ENCODE data around the gene PTRH2. TPM values are rescaled to one million over a fixed set of nuclear protein-coding genes. Genes with fewer than 3 reads are reported as not detected.

Gene PTRH2
- polyA plus RNA-seq, 1 experiment = 56.1 TPM

DNA sequence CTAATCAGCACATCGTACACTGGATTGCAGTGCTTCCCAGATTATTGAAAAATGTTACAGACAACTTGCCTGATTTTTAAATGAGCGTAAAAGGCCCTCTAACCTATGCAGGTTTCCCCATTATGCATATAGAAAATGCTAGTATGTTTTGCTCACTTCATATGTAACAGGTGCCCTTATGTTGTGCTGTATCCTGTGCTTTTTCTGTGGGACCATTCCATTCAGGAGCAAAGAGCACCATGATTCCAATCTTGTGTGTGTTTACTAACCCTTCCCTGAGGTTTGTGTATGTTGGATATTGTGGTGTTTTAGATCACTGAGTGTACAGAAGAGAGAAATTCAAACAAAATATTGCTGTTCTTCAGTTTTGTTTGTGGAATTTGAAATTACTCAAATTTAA is 12.9 kb downstream of the PTRH2 start:
- DNase-seq (ENCODE audit: low read depth, low spot score) = no peak
- no peak for TF ChIP-seq CTCF (IDR thresholded peaks at IDR 0.05; ENCODE audit: low read depth, low read length)
- no peaks in the 10 kb centered on the region for H3K9me3 ChIP-seq (ENCODE audit: control insufficient read depth, insufficient read depth, low read length)
- ChIA-PET CTCF (no interaction called here), POLR2A (no interaction called here)
- H3K27ac ChIP-seq (ENCODE audit: low read depth, low read length) = no peak overlapping the region
- no peak overlapping the region for H3K4me3 ChIP-seq (ENCODE audit: low read depth, low read length)
- H3K27me3 ChIP-seq (ENCODE audit: control insufficient read depth, insufficient read depth, low read length) = no peaks in the 10 kb centered on the region

DNA sequence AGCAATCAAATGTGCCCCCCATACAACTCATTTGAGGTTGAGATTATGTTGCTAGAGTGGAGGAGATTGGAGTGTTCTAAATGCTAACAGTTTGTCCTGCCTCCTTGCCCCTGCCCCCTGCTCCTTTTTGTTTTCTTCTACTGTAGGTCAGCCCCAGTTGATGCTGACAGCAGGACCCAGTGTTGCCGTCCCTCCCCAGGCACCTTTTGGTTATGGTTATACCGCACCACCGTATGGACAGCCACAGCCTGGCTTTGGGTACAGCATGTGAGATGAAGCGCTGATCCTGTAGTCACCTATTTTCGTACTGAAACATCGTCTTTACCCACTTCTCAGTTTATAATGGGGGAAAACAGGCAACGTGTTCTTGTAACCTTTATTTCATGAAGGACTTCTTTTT is 13.6 kb downstream of the PTRH2 start:
- no peak for TF ChIP-seq CTCF (IDR thresholded peaks at IDR 0.05; ENCODE audit: low read depth, low read length)
- no peaks in the 10 kb centered on the region for H3K27me3 ChIP-seq (ENCODE audit: control insufficient read depth, insufficient read depth, low read length)
- no peak overlapping the region for H3K4me3 ChIP-seq (ENCODE audit: low read depth, low read length)
- DNase-seq (ENCODE audit: low read depth, low spot score) = no peak
- ChIA-PET POLR2A (no interaction called here), CTCF (no interaction called here)
- H3K9me3 ChIP-seq (ENCODE audit: control insufficient read depth, insufficient read depth, low read length) = no peaks in the 10 kb centered on the region
- no peak overlapping the region for H3K27ac ChIP-seq (ENCODE audit: low read depth, low read length)

DNA sequence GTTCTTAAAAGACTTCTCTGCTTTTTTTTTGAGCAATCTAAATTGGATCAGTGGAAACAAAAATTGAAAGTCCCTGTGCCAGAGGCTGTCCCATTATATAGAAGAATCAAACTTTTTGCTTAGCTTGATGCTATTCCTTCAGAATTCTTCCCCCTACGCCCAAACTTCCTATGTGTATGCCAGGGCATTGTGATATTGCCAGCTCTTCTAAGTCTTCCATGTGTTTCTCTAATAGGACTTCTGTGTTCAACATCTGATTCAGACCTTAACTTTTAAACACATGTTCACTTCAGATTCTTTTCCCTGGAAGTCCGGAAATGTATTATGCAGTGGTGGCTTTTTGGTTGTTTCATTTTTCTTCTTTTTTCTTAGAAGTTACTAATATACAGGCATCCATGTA is 18.7 kb downstream of the PTRH2 start:
- Histone ChIP-seq H3K27ac (ENCODE audit: low read depth, low read length) (no peak overlapping the region), H3K27me3 (ENCODE audit: control insufficient read depth, insufficient read depth, low read length) (no peaks in the 10 kb centered on the region), H3K9me3 (ENCODE audit: control insufficient read depth, insufficient read depth, low read length) (no peaks in the 10 kb centered on the region), H3K4me3 (ENCODE audit: low read depth, low read length) (no peak overlapping the region)
- DNase-seq (ENCODE audit: low read depth, low spot score) = no peak
- TF ChIP-seq CTCF (IDR thresholded peaks at IDR 0.05; ENCODE audit: low read depth, low read length) = no peak
- ChIA-PET POLR2A (no interaction called here), CTCF (interaction anchor here (1.0 kb wide), 1 partner anchor 32 kb away, joined by 3 read pairs; no protein-coding TSS in a partner anchor)

GRCh38 chr17:59688008-59688407 is 19.2 kb downstream of the PTRH2 start:
- Histone ChIP-seq H3K9me3 (ENCODE audit: control insufficient read depth, insufficient read depth, low read length) (no peaks in the 10 kb centered on the region), H3K27ac (ENCODE audit: low read depth, low read length) (no peak overlapping the region)
- POLR2A ChIA-PET = no interaction called here

DNA sequence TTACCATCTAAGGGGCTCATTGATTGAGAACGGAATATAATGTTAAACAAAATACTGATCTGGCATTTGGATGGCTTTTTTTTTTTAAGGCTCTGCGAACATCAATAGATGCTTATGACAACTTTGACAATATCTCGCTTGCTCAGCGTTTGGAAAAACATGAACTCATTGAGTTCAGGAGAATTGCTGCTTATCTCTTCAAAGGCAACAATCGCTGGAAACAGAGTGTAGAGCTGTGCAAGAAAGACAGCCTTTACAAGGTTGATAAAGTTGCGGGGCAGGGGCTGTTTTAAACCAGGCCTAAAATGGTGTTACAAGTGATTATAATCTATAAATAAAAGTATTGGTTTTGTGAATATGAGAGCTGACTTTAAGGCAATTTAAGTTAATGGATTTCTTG is 22.3 kb downstream of the PTRH2 start:
- POLR2A ChIA-PET = no interaction called here
- CTCF ChIA-PET = interaction anchor here (1.3 kb wide), 1 partner anchor 174 kb away, joined by 3 read pairs; no protein-coding TSS in a partner anchor
- no peaks in the 10 kb centered on the region for H3K27me3 ChIP-seq (ENCODE audit: control insufficient read depth, insufficient read depth, low read length)
- no peak overlapping the region for H3K27ac ChIP-seq (ENCODE audit: low read depth, low read length)
- no peak for DNase-seq (ENCODE audit: low read depth, low spot score)
- TF ChIP-seq CTCF (IDR thresholded peaks at IDR 0.05; ENCODE audit: low read depth, low read length) = no peak
- H3K9me3 ChIP-seq (ENCODE audit: control insufficient read depth, insufficient read depth, low read length) = no peaks in the 10 kb centered on the region
- no peak overlapping the region for H3K4me3 ChIP-seq (ENCODE audit: low read depth, low read length)

More at GRCh38 chr17:59688008-59688407, 19.2 kb downstream of the PTRH2 start:
- H3K4me3 ChIP-seq (ENCODE audit: low read depth, low read length) = no peak overlapping the region
- no peaks in the 10 kb centered on the region for H3K27me3 ChIP-seq (ENCODE audit: control insufficient read depth, insufficient read depth, low read length)
- no peak for DNase-seq (ENCODE audit: low read depth, low spot score)
- CTCF ChIA-PET = interaction anchor here (1.0 to 1.4 kb wide), 2 partner anchors 32 to 172 kb away, joined by 3 read pairs; no protein-coding TSS in a partner anchor
- TF ChIP-seq CTCF (IDR thresholded peaks at IDR 0.05; ENCODE audit: low read depth, low read length) = no peak
